ENCODE results near the gene PRKN.

The PRKN gene

DNA sequence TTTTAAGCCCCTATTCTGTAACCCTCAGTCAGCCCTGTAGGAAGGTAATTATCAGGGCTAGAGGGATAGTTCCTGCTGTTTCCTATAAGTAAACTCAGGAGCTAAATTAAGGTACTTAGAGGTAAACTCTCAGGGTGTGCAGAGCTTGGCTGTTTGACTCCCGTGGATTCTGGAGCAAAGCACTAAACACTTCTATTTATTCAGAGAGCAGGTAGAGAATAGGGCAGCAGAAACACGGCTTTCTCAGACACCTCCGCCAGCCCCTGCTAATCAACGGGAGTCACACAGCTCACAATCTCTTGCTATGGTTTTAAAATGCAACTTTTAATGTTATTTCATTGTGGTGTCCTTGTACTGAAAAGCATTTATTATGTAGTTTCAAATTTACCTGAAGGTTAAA, 21.8 kb downstream of the PRKN start:
- no peak for TF ChIP-seq CTCF (IDR thresholded peaks at IDR 0.05; ENCODE audit: low read depth, low read length)
- DNase-seq (ENCODE audit: extremely low read depth, low read depth): no peak

- no peak for DNase-seq (ENCODE audit: extremely low read depth, low read depth)
- no peak for TF ChIP-seq CTCF (IDR thresholded peaks at IDR 0.05; ENCODE audit: low read depth, low read length)
These were observed 23.6 kb downstream of the PRKN start for GRCh38 chr6:162704001-162704400.

DNA sequence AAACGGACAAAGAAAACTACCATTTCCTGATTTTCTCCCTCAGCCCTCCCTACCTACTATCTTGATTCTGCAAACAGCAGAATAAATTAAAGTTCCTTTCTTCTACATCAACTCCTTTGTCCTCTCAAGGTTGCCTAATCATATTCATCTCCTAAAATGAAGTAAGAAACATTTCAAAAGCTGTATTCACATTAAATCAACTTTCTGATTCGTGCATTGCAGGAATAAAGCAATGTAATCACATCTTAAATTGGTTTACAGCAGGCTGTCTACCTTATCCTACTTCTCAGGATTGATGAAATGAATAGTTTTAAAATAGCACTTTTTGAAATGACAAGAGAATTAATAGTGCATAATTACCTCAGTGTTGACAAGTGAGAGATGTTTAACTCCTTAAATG, 25.1 kb downstream of the PRKN start:
- TF ChIP-seq CTCF (IDR thresholded peaks at IDR 0.05; ENCODE audit: low read depth, low read length): no peak
- DNase-seq (ENCODE audit: extremely low read depth, low read depth): no peak

DNA sequence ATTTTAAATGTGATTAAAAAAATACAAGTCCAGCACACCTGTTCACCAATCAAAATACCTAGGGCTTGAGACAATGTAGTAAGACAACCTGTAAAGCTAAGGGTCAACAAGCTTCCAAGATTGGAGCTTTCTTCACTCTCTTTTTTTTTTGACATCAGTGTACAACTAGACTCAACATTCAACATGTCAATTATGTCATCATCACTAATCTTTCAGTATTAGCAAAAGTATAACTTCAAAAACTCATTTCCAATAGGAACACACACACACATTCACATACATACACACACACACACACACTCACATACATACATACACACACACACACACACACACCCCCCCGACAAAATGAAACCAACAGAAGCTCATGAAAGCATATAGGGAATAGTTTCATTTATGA, 26.0 kb downstream of the PRKN start:
- no peak for TF ChIP-seq CTCF (IDR thresholded peaks at IDR 0.05; ENCODE audit: low read depth, low read length)
- no peak for DNase-seq (ENCODE audit: extremely low read depth, low read depth)

- TF ChIP-seq CTCF (IDR thresholded peaks at IDR 0.05; ENCODE audit: low read depth, low read length): no peak
- no peak for DNase-seq (ENCODE audit: extremely low read depth, low read depth)
These were observed 26.6 kb downstream of the PRKN start for GRCh38 chr6:162700966-162701365.

GRCh38 chr6:162699961-162700360, 27.6 kb downstream of the PRKN start:
- no peak for TF ChIP-seq CTCF (IDR thresholded peaks at IDR 0.05; ENCODE audit: low read depth, low read length)
- DNase-seq (ENCODE audit: extremely low read depth, low read depth): no peak

DNA sequence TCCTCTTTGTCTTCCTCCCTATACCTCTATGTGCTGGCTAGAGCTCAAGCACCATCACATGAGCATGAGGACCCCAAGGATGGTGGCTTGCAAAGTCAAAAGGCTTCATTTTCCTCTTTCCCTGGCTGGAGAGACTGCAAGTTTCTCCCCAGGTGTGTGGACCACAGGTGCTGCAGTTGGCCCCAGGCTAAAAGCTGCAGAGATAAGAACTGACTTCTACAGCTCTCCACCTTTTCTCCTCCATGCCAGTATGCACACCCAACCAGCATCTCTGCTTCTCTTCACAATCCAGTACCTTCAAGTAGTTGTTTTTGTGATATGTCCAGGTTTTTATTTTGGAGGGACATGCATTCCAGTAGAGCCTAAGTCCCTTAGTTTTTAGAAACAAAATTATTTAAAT, 29.1 kb downstream of the PRKN start:
- TF ChIP-seq CTCF (IDR thresholded peaks at IDR 0.05; ENCODE audit: low read depth, low read length): no peak
- DNase-seq (ENCODE audit: extremely low read depth, low read depth): no peak

All from AG09319 (cell line).